ENCODE results near the gene SIK2. TPM values are rescaled to one million over a fixed set of nuclear protein-coding genes. Genes with fewer than 3 reads are reported as not detected.

The SIK2 gene
- total RNA-seq, 1 experiment from 2014 or later: 64.8 TPM

Other genes with a start within 250 kb of the SIK2 start
- 803 and 894 TPM in 2 replicates for gene POU2AF1, start 223.2 kb upstream of the SIK2 start, total RNA-seq (2014; rRNA removed; shearing (Covaris generic); ENCODE audit: low replicate concordance)
- not detected in 2 replicates for gene BTG4, start 90.1 kb upstream of the SIK2 start, total RNA-seq (2014; rRNA removed; shearing (Covaris generic); ENCODE audit: low replicate concordance)
- gene HOATZ, start 87.7 kb upstream of the SIK2 start, total RNA-seq (2014; rRNA removed; shearing (Covaris generic); ENCODE audit: low replicate concordance): not detected in 2 replicates
- gene LAYN, start 61.7 kb upstream of the SIK2 start, total RNA-seq (2014; rRNA removed; shearing (Covaris generic); ENCODE audit: low replicate concordance): not detected in 2 replicates
- 145 and 211 TPM in 2 replicates for gene PPP2R1B, start 163.9 kb downstream of the SIK2 start, total RNA-seq (2014; rRNA removed; shearing (Covaris generic); ENCODE audit: low replicate concordance)